ENCODE results near the gene TEPSIN.

TEPSIN gene

GRCh38 chr17:81245665-81246342, 6.9 kb upstream of the TEPSIN start:
- no peak for TF ChIP-seq CTCF (conservative IDR thresholded peaks at IDR 0.05; ENCODE audit: low read depth, low read length)
- no peak overlapping the region for H3K4me3 ChIP-seq (ENCODE audit: low read length)
- DNase-seq (ENCODE audit: low read depth): no peak

GRCh38 chr17:81245024-81245664, 6.3 kb upstream of the TEPSIN start:
- no peak for TF ChIP-seq CTCF (conservative IDR thresholded peaks at IDR 0.05; ENCODE audit: low read depth, low read length)
- DNase-seq (ENCODE audit: low read depth): no peak
- H3K4me3 ChIP-seq (ENCODE audit: low read length): no peak overlapping the region

GRCh38 chr17:81244358-81245023, 5.6 kb upstream of the TEPSIN start:
- TF ChIP-seq CTCF (conservative IDR thresholded peaks at IDR 0.05; ENCODE audit: low read depth, low read length): no peak
- DNase-seq (ENCODE audit: low read depth): no peak
- H3K4me3 ChIP-seq (ENCODE audit: low read length): no peak overlapping the region

- no peak for TF ChIP-seq CTCF (conservative IDR thresholded peaks at IDR 0.05; ENCODE audit: low read depth, low read length)
- no peak overlapping the region for H3K4me3 ChIP-seq (ENCODE audit: low read length)
- DNase-seq (ENCODE audit: low read depth): no peak
These were observed 4.4 kb upstream of the TEPSIN start for GRCh38 chr17:81243333-81243664.

- no peak for DNase-seq (ENCODE audit: low read depth)
- TF ChIP-seq CTCF (conservative IDR thresholded peaks at IDR 0.05; ENCODE audit: low read depth, low read length): no peak
- H3K4me3 ChIP-seq (ENCODE audit: low read length): no peak overlapping the region
These were observed 3.8 kb upstream of the TEPSIN start for GRCh38 chr17:81242421-81243332.

GRCh38 chr17:81241648-81242420, 3.0 kb upstream of the TEPSIN start:
- TF ChIP-seq CTCF (conservative IDR thresholded peaks at IDR 0.05; ENCODE audit: low read depth, low read length): peak; percentile 86
- no peak overlapping the region for H3K4me3 ChIP-seq (ENCODE audit: low read length)
- no peak for DNase-seq (ENCODE audit: low read depth)
